GM18526 (cell line): Measurements from ENCODE around the gene RALGPS1.

Source experiments
- POLR2A ChIP-seq: IDR thresholded peaks from 3 replicates; pipeline ENCODE4 v1.6.1; 2011; ENCODE audit not compliant: insufficient read length; ENCODE audit errors: extremely low read depth

The RALGPS1 gene

GRCh38 chr9:127137640-127138360 is 223.2 kb downstream of the RALGPS1 start:
- TF ChIP-seq POLR2A = no peak

DNA sequence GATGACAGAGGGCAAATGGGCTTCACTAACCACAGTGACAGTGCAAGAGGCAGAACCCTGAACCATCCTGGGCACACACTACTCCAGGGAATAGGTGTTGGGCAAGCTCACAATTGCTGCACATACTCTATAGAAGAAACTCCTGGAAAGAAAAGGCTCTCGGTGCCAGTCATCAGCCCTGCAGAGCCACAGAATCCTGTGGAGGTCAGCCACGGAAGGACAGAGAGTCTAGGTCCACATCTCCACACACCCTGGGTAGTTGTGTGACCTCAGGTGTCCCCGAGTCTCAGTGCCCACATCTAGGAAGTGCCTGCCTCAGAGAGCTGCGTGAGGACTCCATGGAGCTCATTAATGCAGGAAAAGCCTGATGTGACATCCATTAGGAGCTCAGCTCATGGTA is 223.9 kb downstream of the RALGPS1 start:
- TF ChIP-seq POLR2A = no peak

DNA sequence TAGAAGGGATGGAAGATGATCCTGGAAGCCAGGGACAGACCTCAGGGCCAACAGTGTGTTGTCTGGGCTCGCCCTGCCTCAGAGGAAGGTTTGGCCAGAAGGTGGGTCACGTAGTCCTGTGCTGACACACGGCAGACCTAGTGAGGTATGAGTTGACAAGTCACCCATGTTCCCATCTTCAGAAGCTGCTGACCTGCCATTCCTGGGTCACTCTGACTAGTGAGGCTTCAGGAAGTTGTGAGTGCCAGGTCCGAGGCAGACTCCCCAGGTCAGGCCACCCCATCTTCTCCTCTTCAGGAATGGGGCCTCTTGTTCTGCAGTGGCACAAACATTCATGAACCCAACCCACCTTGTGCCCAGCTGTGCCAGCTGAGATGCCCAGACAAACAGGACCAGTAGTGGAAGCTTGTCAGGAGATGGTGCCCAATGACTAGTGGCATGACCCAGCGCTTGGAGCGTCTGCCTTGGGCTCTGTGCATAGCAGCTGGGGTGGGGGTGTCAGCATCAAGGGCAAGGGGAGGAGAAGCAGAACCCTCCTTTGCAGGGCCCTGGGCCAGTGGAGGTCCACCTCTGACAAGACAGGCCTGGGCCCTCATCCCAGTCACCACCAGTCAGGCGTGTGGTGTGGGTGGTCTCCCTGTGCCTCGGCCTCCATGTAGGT is 224.6 kb downstream of the RALGPS1 start:
- no peak for TF ChIP-seq POLR2A

- no peak for TF ChIP-seq POLR2A
Measured at GRCh38 chr9:127139775-127140174, 225.2 kb downstream of the RALGPS1 start.

GRCh38 chr9:127140181-127140580 is 225.6 kb downstream of the RALGPS1 start:
- no peak for TF ChIP-seq POLR2A

- no peak for TF ChIP-seq POLR2A
Measured at GRCh38 chr9:127140842-127141675, 226.5 kb downstream of the RALGPS1 start.

GRCh38 chr9:127142291-127142690 is 227.7 kb downstream of the RALGPS1 start:
- no peak for TF ChIP-seq POLR2A

GRCh38 chr9:127142931-127143464 is 228.4 kb downstream of the RALGPS1 start:
- TF ChIP-seq POLR2A = no peak

GRCh38 chr9:127143920-127144465 is 229.4 kb downstream of the RALGPS1 start:
- TF ChIP-seq POLR2A = no peak

GRCh38 chr9:127144670-127145445 is 230.3 kb downstream of the RALGPS1 start:
- TF ChIP-seq POLR2A = no peak

GRCh38 chr9:127147251-127147650 is 232.7 kb downstream of the RALGPS1 start:
- no peak for TF ChIP-seq POLR2A

DNA sequence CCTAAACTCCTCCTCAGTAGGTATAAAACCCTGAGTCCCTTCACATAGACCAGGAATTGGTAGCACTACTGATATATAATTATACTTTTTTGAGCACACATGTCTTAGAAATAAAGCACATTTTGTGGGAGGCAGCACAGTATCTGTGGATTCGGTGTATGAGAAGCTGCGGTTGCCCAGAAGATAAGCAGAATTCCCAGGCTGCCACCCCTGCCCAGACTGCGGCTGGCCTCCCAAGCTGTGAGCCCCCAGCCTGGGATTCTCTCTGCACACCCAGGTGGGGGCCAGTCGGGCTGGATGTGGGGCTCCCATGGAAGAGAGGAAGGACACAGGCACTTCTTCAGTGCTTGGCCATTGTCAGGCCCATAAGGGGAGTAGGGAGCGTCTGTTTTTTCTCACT is 233.4 kb downstream of the RALGPS1 start:
- TF ChIP-seq POLR2A = no peak

GRCh38 chr9:127149010-127149409 is 234.4 kb downstream of the RALGPS1 start:
- TF ChIP-seq POLR2A = no peak
